Neutrophil (primary cell): Measurements from ENCODE around the gene NDOR1.

Source experiments
- H3K27ac ChIP-seq: fragments of 200-600 bp; sonication (generic); 2 replicates; pipeline ENCODE4 v1.5.1; 2016; ENCODE audit warnings: mild to moderate bottlenecking, moderate library complexity
- H3K27me3 ChIP-seq: fragments of 200-600 bp; sonication (generic); 2 replicates; pipeline ENCODE4 v1.6.0; 2016; ENCODE audit warnings: mild to moderate bottlenecking
- H3K36me3 ChIP-seq: fragments of 200-600 bp; sonication (generic); 2 replicates; pipeline ENCODE4 v1.5.1; 2017
- H3K4me1 ChIP-seq, 2 experiments: fragments of 200-600 bp in 1 of 2; sonication (generic) in 1 of 2; 1 replicate in 1 of 2; 2 replicates in 1 of 2; pipeline versions ENCODE4 v1.5.1 to v1.6.1; 2013 to 2016; ENCODE audit warnings: low read depth in 1 of 2, low read length in 1 of 2, mild to moderate bottlenecking in 1 of 2, moderate library complexity in 1 of 2; ENCODE audit not compliant: control insufficient read depth in 1 of 2, insufficient read depth in 1 of 2
- H3K4me3 ChIP-seq, 2 experiments: fragments of 200-600 bp in 1 of 2; sonication (generic) in 1 of 2; 1 replicate in 1 of 2; 2 replicates in 1 of 2; pipeline ENCODE4 v1.5.1; 2013 to 2016; ENCODE audit warnings: low read depth in 1 of 2, low read length in 1 of 2, mild to moderate bottlenecking in 1 of 2, moderate library complexity in 1 of 2
- H3K9me3 ChIP-seq: fragments of 200-600 bp; sonication (generic); 2 replicates; pipeline ENCODE4 v1.5.1; 2016
- TF ChIP-seq, protein P1 (sequence below): fragments of 200-600 bp; sonication (generic); IDR thresholded peaks from 2 replicates; pipeline ENCODE4 v1.5.1; 2016; ENCODE audit warnings: antibody characterized with exemption

NDOR1 gene

DNA sequence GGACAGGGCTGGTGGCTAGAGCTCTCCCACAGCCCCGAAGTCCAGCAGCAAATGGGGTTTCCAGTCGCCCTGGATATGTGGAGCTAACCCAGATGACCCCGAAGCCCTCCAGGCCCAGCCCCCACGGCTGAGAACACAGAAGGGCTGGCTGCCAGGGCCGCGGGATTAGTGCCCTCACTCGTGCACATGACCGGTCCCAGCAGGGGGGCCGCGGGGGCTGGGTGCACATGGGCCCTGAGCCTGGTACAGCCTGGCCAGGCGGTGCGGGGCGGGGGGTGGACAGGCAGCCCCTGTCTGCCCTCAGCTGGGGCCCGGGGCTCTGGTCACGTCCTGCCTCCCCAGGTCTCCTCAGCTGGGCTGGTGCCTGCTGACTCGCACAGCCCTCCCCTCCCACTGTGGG, 11.1 kb upstream of the NDOR1 start:
- peaks cover 10 to 16% of the 10 kb centered on the region in 2 experiments for H3K4me1 ChIP-seq
- no peak overlapping the region for H3K4me3 ChIP-seq
- TF ChIP-seq, protein P1, sequence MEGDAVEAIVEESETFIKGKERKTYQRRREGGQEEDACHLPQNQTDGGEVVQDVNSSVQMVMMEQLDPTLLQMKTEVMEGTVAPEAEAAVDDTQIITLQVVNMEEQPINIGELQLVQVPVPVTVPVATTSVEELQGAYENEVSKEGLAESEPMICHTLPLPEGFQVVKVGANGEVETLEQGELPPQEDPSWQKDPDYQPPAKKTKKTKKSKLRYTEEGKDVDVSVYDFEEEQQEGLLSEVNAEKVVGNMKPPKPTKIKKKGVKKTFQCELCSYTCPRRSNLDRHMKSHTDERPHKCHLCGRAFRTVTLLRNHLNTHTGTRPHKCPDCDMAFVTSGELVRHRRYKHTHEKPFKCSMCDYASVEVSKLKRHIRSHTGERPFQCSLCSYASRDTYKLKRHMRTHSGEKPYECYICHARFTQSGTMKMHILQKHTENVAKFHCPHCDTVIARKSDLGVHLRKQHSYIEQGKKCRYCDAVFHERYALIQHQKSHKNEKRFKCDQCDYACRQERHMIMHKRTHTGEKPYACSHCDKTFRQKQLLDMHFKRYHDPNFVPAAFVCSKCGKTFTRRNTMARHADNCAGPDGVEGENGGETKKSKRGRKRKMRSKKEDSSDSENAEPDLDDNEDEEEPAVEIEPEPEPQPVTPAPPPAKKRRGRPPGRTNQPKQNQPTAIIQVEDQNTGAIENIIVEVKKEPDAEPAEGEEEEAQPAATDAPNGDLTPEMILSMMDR, result no peak
- no peaks in the 10 kb centered on the region for H3K9me3 ChIP-seq
- no peak overlapping the region for H3K27ac ChIP-seq
- H3K36me3 ChIP-seq, result peaks cover 16% of the 10 kb centered on the region
- H3K27me3 ChIP-seq, result peaks cover 9% of the 10 kb centered on the region

DNA sequence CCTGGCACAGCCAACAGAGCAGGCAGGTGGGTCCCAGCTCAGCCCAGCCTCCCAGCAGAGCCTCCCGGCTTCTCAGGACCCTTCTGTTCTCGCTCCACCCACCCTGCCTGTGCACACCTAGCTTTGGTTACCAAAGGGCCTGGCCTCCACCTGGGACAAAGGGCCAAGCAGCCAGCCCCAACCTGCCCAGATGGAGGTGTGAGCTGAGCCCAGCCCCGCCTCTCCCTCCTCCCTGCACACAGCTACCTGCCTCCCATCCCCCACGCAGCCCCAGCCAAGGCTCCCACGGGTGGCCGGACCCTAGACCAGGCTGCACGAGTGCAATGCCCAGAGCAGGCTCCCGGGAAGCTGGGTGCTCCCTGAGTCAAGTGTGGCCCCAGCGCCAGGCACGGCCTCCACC, 10.6 kb upstream of the NDOR1 start:
- H3K27me3 ChIP-seq, result peaks cover 15% of the 10 kb centered on the region
- no peaks in the 10 kb centered on the region for H3K9me3 ChIP-seq
- no peak overlapping the region for H3K27ac ChIP-seq
- TF ChIP-seq, protein P1, result no peak
- H3K4me3 ChIP-seq, result no peak overlapping the region
- peaks cover 14% of the 10 kb centered on the region for H3K36me3 ChIP-seq
- H3K4me1 ChIP-seq, result peaks cover 10 to 16% of the 10 kb centered on the region in 2 experiments

DNA sequence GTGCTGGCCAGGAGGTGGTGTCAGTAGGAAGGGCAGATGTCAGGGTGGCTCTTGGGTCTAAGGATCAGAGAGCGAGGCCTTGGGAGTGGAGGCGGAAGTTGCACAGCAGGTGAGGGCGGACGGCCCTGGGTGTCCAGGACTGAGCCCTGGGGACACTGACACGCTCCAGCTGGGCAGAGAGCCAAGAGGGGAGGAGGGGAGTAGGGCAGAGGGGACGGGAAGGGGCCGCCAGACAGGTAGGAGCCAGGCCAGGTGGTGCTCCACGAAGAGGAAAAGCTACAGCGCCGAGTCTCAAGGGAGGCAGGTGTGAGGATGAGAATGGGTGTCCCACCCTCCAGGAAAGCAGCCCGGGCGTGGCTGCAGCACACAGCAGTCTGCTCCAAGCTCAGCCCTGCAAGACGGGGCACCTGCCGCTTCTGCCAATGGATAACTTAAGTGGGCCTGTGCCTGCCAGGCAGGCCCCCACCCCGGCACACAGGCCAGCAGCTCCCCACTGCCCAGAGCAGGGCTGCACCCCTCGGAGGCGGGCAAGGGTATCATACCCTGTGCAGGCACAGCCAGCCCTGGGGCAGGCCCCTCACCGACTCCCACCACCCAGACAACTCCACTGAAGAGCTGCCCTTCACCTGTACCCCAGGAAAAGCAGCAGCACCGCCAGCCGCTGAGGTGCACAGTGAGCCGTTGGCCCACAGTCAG, 9.8 kb upstream of the NDOR1 start:
- peaks cover 15% of the 10 kb centered on the region for H3K27me3 ChIP-seq
- H3K9me3 ChIP-seq, result no peaks in the 10 kb centered on the region
- peaks cover 7% of the 10 kb centered on the region for H3K36me3 ChIP-seq
- peaks cover 6 to 11% of the 10 kb centered on the region in 2 experiments for H3K4me1 ChIP-seq
- TF ChIP-seq, protein P1, result no peak
- no peak overlapping the region for H3K4me3 ChIP-seq
- H3K27ac ChIP-seq, result no peak overlapping the region

DNA sequence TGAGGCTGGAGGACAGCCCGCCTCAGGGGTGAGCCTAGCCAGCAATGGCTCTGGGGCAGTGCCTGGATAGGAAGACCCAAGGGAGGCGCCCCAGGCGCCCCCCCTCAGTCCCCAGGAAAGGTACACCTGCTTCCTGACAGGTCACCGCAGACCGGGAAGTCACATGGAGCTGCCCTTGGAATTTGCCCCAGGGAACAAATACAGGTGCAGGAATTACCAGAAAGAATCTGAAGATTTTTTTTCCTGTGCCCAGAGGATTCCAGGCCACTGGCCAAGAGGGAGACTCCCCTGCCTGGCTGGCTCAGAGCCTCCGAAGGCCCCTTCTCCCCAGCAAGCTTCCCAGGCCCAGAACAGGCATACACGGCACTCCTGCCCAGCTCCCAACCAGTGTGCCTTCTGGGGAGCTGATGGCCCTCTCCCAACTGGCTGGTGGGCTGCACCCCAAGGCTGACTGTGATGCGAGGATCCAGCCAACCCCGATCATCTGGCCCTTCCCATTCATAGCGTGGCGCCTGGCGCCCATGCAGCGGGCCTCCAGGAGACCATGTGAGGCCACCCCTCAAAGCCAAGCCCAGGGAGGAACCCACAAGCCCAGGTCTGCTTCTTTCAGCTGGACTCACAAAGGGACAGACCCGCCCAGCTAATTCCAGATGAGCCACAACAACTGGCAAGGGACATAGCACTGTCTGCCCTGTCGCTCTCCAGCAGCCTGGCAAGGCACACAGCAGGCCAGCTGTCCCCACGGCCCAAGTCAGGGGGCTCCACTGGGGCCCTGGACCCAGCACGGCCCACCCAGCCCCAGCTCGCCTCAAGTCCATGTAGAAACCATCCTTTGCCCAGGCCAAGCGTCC, 7.2 kb upstream of the NDOR1 start:
- Histone ChIP-seq H3K4me1 (peaks cover 14 to 18% of the 10 kb centered on the region in 2 experiments), H3K36me3 (no peaks in the 10 kb centered on the region)

DNA sequence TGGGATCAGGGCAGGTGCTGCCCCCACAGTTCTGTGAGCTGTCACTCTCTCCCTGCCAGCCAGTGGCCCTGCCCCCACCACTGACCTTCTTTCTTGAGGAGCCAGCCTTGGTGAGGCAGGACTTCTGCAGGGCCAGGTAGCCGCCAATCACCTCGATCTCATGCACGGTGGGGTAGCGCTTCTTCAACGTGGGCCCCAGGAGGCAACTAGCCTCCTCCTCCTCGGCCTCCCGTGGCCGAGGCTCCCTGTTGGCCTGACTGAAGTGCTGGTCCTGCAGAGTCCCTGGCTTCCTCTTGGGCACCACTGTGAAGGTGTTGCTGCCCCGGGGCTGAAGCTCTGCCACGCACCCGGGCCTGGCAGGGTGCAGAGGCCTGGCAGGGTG, 6.6 kb upstream of the NDOR1 start:
- H3K27me3 ChIP-seq, result peaks cover 15% of the 10 kb centered on the region
- no peaks in the 10 kb centered on the region for H3K36me3 ChIP-seq
- H3K4me3 ChIP-seq, result no peak overlapping the region
- no peaks in the 10 kb centered on the region for H3K9me3 ChIP-seq
- TF ChIP-seq, protein P1, result no peak
- no peak overlapping the region for H3K27ac ChIP-seq
- H3K4me1 ChIP-seq, result peaks cover 15 to 18% of the 10 kb centered on the region in 2 experiments

More for the DNA sequence above, 7.2 kb upstream of the NDOR1 start:
- Histone ChIP-seq H3K9me3 (no peaks in the 10 kb centered on the region), H3K4me3 (no peak overlapping the region), H3K27me3 (peaks cover 15% of the 10 kb centered on the region), H3K27ac (no peak overlapping the region)
- TF ChIP-seq, protein P1, result no peak
